BJ (cell line): ENCODE measurements around the gene CAD. TPM values are rescaled to one million over a fixed set of nuclear protein-coding genes. Genes with fewer than 3 reads are reported as not detected.

Experiments
- CTCF ChIA-PET: fragments of 350-600 bp; formaldehyde crosslinking; extraction: SDS; loops from one replicate; lab custom pipeline; 2021; ENCODE audit warnings: antibody characterized with exemption, inconsistent platforms; lab: Yijun Ruan, JAX
- POLR2A ChIA-PET: fragments of 300-600 bp; sonication (Branson Sonifier 250); formaldehyde crosslinking; extraction: SDS; loops from one replicate; lab custom pipeline; 2021; ENCODE audit warnings: antibody characterized with exemption; lab: Charles Lee
- DNase-seq: peaks from one replicate; pipeline ENCODE4 v3.0.0-alpha.2; 2011; ENCODE audit warnings: low read depth
- H3K27me3 ChIP-seq: 2 replicates; pipeline ENCODE4 v1.6.0; 2011; ENCODE audit warnings: low read length; ENCODE audit not compliant: control insufficient read depth, insufficient read depth
- H3K36me3 ChIP-seq: 2 replicates; pipeline ENCODE4 v1.5.1; 2011; ENCODE audit warnings: low read length; ENCODE audit not compliant: control insufficient read depth, insufficient read depth
- H3K4me3 ChIP-seq: 2 replicates; pipeline ENCODE4 v1.5.1; 2011; ENCODE audit warnings: low read depth, mild to moderate bottlenecking, control low read depth, low read length
- polyA plus RNA-seq: library from polyadenylated mRNA; depleted of rRNA; stranded (reverse); fragments of >200 nt; gene quantifications from 2 replicates; pipeline ENCODE4 v1.2.3, GENCODE V29; 2011
- TF ChIP-seq, protein P1 (sequence below): IDR thresholded peaks from 2 replicates; pipeline ENCODE4 v1.5.1; 2011; ENCODE audit warnings: low read depth, mild to moderate bottlenecking, control low read depth, inconsistent platforms, low read length, moderate library complexity; ENCODE audit not compliant: insufficient read depth

CAD gene
- polyA plus RNA-seq, 1 experiment = 26.6 TPM

DNA sequence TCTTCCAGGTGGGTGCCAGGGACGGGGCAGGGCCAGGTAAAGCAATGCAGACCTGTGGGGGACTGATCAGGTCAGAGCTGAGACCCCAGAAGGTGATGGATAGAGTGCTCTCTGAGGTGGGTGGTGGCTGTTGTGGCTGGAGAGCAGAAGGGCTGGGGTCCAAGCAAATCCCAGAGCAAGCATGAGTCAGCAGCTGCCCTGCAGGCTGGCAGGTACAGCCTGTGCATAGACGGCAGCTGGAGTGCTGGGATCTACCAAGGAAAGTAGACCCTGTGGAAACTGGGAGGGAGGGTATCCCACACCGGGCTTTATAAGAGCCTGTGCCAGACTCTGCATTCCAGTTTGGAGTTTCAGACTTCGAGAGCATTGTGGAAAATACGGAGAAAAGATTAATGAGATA is 65.7 kb downstream of the CAD start:
- Histone ChIP-seq H3K27me3 (peaks cover 10% of the 10 kb centered on the region), H3K36me3 (no peaks in the 10 kb centered on the region), H3K4me3 (no peak overlapping the region)
- no peak for DNase-seq
- TF ChIP-seq, protein P1, sequence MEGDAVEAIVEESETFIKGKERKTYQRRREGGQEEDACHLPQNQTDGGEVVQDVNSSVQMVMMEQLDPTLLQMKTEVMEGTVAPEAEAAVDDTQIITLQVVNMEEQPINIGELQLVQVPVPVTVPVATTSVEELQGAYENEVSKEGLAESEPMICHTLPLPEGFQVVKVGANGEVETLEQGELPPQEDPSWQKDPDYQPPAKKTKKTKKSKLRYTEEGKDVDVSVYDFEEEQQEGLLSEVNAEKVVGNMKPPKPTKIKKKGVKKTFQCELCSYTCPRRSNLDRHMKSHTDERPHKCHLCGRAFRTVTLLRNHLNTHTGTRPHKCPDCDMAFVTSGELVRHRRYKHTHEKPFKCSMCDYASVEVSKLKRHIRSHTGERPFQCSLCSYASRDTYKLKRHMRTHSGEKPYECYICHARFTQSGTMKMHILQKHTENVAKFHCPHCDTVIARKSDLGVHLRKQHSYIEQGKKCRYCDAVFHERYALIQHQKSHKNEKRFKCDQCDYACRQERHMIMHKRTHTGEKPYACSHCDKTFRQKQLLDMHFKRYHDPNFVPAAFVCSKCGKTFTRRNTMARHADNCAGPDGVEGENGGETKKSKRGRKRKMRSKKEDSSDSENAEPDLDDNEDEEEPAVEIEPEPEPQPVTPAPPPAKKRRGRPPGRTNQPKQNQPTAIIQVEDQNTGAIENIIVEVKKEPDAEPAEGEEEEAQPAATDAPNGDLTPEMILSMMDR = no peak
- ChIA-PET CTCF (interaction anchor here (0.6 to 6.4 kb wide), 9 partner anchors 8 to 1563 kb away, joined by 3 to 94 read pairs (median 48); partner anchors contain the start of gene SLC30A3), POLR2A (interaction anchor here (0.6 kb wide), 2 partner anchors 23 to 101 kb away, joined by 3 to 6 read pairs; no protein-coding TSS in a partner anchor)

DNA sequence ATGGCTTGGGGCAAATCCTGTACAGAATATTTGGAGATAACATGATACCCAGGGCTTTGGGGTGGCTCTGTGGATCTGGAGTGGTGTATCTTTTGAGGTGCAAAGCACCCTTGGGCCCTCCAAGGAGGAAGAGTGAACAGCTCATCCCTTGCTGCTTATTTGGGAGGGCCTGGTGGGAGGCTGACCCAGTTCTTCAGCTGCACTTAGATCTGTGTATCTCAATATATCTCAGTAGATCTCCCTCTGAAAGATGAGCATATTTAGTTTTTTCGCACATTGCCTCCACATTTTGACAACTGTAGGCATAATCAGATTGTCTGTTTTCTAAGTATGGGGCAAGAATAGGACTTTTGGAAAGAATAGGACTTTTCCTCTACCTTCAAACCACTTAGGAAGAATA is 67.8 kb downstream of the CAD start:
- ChIA-PET POLR2A (no interaction called here), CTCF (interaction anchor here (0.7 to 6.4 kb wide), 3 partner anchors 12 to 185 kb away, joined by 3 to 94 read pairs (median 64); partner anchors contain the start of gene SLC30A3)
- H3K27me3 ChIP-seq = peaks cover 7% of the 10 kb centered on the region; the same call in 1 of the 2 replicates
- no peak overlapping the region for H3K4me3 ChIP-seq
- DNase-seq = no peak
- TF ChIP-seq, protein P1 = no peak
- H3K36me3 ChIP-seq = no peaks in the 10 kb centered on the region

DNA sequence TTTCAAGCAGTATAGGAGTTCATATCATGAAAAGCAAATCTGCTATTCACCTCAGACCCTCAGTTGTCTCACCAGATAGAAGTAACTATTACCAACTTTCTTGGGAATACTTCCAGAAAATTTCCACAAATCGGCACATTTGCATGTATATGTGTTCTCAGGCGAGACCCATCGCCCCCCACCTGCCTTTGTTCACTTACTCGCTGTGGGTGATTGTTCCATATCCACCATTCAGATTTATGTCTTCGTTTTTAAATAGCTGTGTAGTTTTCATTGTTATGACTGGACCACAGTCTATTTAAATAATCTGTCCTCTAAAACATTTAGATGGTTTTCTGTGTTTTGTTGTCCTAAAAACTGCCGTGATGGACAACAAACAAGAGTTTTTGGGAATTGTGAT is 68.3 kb downstream of the CAD start:
- CTCF ChIA-PET = interaction anchor here (1.1 kb wide), 1 partner anchor 26 kb away, joined by 3 read pairs; no protein-coding TSS in a partner anchor

DNA sequence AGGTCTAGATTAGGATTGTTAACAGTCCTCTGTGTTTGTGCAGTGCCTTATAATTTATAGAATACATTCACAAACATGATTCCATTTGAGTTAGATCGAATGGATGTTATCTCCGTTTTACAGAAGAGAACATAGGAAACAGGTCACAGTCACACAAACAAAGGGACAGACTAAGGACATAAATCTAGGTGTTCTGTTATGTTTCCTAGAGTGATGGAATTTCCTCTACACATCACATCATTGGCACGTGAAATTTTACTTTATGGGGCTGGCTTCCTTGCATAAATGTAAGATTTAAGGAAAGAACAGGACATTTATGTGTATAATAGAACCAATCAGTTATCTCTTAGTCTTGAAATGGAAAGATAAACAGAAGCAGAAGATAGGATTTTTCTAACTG is 71.4 kb downstream of the CAD start:
- Histone ChIP-seq H3K27me3 (peaks cover 11% of the 10 kb centered on the region; the same call in 1 of the 2 replicates), H3K36me3 (no peaks in the 10 kb centered on the region), H3K4me3 (no peak overlapping the region)
- TF ChIP-seq, protein P1 = no peak
- ChIA-PET POLR2A (no interaction called here), CTCF (interaction anchor here (0.8 to 7.5 kb wide), 5 partner anchors 8 to 189 kb away, joined by 3 to 66 read pairs (median 3); partner anchors contain the start of gene TRIM54)
- DNase-seq = no peak

More for the DNA sequence above, 68.3 kb downstream of the CAD start:
- no peak overlapping the region for H3K4me3 ChIP-seq
- TF ChIP-seq, protein P1 = no peak
- POLR2A ChIA-PET = no interaction called here
- DNase-seq = no peak
- no peaks in the 10 kb centered on the region for H3K36me3 ChIP-seq
- peaks cover 7% of the 10 kb centered on the region; the same call in 1 of the 2 replicates for H3K27me3 ChIP-seq

DNA sequence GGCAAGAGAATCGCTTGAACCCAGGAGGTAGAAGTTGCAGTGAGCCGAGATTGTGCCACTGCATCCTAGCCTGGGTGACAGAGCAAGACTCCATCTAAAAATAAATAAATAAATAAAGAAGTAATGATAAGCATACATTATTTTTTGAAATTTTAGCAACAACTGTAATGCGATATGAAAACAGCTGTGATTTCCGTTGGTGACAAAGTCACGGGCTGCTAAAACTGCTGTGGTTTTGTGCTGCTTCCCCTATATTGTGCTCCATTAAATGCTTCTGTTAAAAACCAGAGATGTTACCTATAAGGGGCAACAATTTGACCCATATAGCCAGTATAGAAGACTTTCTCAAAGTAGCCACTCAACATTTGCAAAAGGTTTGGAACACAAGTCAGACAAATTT is 73.4 kb downstream of the CAD start:
- Histone ChIP-seq H3K4me3 (no peak overlapping the region), H3K27me3 (0 out of 2 replicates have a peak, but pooled peaks cover 8% of the 10 kb centered on the region), H3K36me3 (no peaks in the 10 kb centered on the region)
- ChIA-PET CTCF (interaction anchor here (7.5 kb wide), 1 partner anchor 10 kb away, joined by 66 read pairs; the partner anchor contains the start of gene TRIM54), POLR2A (no interaction called here)
- TF ChIP-seq, protein P1 = no peak
- no peak for DNase-seq
